GM06990 (cell line): ENCODE measurements around the gene MYO5A.
"Not testable (repeated sequence)": the region's sequence is repeated elsewhere in the genome, so short reads cannot be mapped to it uniquely, and the experiment has no call there.

Source experiments
- DNase-seq: peaks from one replicate; pipeline ENCODE4 v3.0.0-alpha.2; 2011; ENCODE audit not compliant: insufficient read length; ENCODE audit errors: extremely low read depth
- H3K27me3 ChIP-seq: replicated peaks from 2 replicates; pipeline ENCODE4 v1.6.0; 2011; ENCODE audit warnings: low read length; ENCODE audit not compliant: control insufficient read depth, insufficient read depth
- H3K36me3 ChIP-seq: 2 replicates; pipeline ENCODE4 v1.5.1; 2011; ENCODE audit warnings: low read length; ENCODE audit not compliant: control insufficient read depth, insufficient read depth
- H3K4me3 ChIP-seq: replicated peaks from 2 replicates; pipeline ENCODE4 v1.5.1; 2011; ENCODE audit warnings: low read depth, mild to moderate bottlenecking, control low read depth, low read length
- TF ChIP-seq, protein P1 (sequence below): IDR thresholded peaks from 2 replicates; pipeline ENCODE4 v1.5.1; 2011; ENCODE audit warnings: low read length, control low read depth, mild to moderate bottlenecking, inconsistent platforms; ENCODE audit not compliant: insufficient read depth, poor library complexity, severe bottlenecking

The MYO5A gene

DNA sequence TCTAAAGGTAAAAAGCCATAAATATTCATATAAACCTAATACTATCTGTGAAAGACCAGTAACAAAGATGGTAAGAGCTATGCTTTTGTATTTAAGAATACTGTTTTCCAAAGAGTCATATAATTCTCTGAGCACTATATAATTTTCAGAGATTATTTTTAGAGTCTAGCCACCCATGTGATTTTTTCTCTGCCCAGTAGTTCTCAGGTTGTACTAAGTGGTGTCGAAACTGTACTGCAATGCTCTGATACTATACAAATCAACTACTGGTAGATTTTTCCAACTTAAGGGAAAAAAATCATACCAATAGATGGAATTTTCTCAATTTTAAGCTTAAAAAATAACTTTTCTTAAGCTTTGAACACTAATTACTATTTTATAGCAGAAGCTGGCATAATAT, 104.8 kb downstream of the MYO5A start:
- Histone ChIP-seq H3K36me3 (no peaks in the 10 kb centered on the region), H3K27me3 (no peaks in the 10 kb centered on the region), H3K4me3 (no peak overlapping the region)
- no peak for DNase-seq
- TF ChIP-seq, protein P1, sequence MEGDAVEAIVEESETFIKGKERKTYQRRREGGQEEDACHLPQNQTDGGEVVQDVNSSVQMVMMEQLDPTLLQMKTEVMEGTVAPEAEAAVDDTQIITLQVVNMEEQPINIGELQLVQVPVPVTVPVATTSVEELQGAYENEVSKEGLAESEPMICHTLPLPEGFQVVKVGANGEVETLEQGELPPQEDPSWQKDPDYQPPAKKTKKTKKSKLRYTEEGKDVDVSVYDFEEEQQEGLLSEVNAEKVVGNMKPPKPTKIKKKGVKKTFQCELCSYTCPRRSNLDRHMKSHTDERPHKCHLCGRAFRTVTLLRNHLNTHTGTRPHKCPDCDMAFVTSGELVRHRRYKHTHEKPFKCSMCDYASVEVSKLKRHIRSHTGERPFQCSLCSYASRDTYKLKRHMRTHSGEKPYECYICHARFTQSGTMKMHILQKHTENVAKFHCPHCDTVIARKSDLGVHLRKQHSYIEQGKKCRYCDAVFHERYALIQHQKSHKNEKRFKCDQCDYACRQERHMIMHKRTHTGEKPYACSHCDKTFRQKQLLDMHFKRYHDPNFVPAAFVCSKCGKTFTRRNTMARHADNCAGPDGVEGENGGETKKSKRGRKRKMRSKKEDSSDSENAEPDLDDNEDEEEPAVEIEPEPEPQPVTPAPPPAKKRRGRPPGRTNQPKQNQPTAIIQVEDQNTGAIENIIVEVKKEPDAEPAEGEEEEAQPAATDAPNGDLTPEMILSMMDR, result no peak

DNA sequence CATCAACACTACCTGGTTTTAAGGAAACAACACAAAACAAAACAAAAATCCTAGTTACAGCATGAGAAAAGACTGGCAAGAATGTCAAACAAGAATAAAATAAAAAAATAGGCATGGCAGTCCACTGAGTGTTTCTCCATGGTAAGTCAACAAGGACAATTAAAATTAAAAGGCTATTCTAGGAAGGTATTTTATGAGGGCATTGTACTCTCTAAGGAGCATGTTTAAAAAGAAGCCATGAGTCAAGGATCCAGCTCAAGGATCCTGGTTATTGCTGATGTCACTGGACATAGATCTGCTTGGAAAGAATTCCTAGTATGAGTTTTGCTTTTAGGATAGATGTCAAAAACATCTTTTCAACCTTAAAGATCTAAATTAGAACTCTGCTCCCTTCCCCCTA, 106.7 kb downstream of the MYO5A start:
- no peaks in the 10 kb centered on the region for H3K36me3 ChIP-seq
- TF ChIP-seq, protein P1, result no peak
- no peaks in the 10 kb centered on the region for H3K27me3 ChIP-seq
- DNase-seq, result no peak
- H3K4me3 ChIP-seq, result no peak overlapping the region

DNA sequence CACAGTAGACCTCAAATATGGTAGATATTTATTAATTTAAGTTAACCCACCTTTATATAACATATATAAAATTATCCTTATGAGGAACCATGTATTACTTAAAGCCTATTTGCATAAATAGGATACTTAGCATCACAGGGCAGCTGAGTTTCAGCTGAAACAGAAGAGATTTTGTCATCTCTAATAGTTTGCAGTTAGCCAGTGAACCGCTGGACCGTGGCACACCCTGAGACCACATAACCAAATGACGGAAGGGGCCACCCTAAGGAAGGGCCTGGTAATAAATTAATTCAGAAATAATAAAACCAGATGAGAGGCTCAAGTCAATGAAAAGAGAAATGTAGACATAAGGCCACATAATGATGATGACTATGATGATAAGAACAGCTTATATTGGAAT, 107.7 kb downstream of the MYO5A start:
- no peak overlapping the region for H3K4me3 ChIP-seq
- TF ChIP-seq, protein P1, result no peak
- no peak for DNase-seq
- H3K36me3 ChIP-seq, result no peaks in the 10 kb centered on the region
- no peaks in the 10 kb centered on the region for H3K27me3 ChIP-seq

DNA sequence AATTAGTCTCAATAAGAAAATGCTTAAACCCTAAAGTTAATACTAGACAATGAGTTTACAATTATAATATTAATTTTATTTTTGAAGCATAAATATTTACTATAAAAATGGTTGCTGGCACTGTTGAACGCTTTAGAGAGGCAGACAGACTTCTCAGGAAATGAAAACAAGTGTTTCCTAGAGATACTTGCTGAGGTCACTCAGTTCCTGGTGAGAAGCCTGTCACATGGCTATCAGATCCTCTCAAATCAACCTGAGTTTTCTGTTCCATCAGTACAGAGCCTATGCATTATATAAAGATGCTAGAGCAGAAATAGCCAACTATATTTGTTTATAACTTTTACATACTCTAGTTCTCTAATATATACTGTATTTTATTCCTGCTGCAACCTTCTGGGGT, 109.2 kb downstream of the MYO5A start:
- no peak overlapping the region for H3K4me3 ChIP-seq
- no peaks in the 10 kb centered on the region for H3K27me3 ChIP-seq
- DNase-seq, result no peak
- no peaks in the 10 kb centered on the region; the same call in 1 of the 2 replicates for H3K36me3 ChIP-seq
- TF ChIP-seq, protein P1, result no peak

DNA sequence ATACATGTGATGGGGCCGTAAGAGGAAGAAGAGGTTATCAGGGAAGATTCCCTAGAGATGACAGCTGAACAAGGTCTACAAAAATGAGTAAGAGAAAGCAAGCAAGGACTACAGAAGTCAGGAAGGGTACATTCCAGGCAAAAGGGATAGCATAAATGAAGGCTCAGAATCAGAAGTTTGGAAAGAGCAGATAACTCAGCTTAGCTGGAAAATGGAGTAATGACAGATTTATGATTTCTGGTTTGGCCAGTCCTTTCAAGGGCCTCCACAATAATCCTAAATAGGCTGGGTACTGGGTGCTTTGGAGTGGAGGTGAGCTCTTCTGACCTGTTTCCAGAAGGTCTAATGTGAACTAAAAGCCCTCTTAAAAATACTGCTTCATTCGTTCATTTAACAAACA, 110.7 kb downstream of the MYO5A start:
- Histone ChIP-seq H3K27me3 (no peaks in the 10 kb centered on the region), H3K4me3 (no peak overlapping the region), H3K36me3 (no peaks in the 10 kb centered on the region; the same call in 1 of the 2 replicates)
- no peak for DNase-seq
- TF ChIP-seq, protein P1, result no peak

DNA sequence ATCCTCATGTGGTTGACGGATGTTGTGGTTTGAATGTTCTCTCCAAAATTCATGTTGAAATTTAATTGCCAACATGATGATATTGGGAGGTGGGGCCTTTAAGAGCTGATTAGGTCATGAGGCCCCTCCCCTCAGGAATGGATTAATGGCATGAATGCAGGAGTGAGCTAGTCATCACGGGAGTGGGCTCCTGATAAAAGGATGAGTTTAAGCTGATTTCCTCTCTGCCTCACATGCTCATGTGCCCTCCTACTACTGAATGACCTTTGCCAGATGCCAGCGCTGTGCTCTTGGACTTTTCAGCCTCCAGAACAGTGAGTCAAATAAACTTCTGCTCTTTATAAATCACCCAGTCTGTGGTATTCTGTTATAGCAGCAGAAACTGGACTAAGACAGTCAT, 111.2 kb downstream of the MYO5A start:
- Histone ChIP-seq H3K4me3 (no peak overlapping the region), H3K27me3 (no peaks in the 10 kb centered on the region), H3K36me3 (no peaks in the 10 kb centered on the region; the same call in 1 of the 2 replicates)
- TF ChIP-seq, protein P1, result no peak
- no peak for DNase-seq

DNA sequence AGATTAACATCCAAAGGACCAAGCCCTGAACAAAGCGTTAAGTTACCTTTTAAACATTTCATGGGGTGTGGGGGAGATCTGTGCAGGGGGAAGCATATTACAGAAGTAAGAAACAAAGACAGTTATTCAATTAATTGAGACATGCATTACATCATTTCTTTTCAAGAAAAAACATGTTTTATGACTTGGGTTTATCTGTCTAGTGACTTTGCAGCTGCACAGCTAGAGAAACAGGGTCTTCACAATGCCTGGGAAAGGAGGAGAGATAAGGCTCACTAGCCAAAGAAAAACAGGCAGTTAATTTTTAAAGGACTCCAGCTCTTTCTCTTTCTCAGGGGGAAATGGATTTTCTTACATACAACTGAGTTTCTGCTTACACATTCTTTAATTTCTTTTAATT, 112.1 kb downstream of the MYO5A start:
- H3K27me3 ChIP-seq, H3K4me3 ChIP-seq, H3K36me3 ChIP-seq: not testable (repeated sequence)

More for the DNA sequence above, 112.1 kb downstream of the MYO5A start:
- not testable (repeated sequence) for DNase-seq
